IMR-90 (cell line): ENCODE data around the gene CCDC122. TPM values are rescaled to one million over a fixed set of nuclear protein-coding genes. Genes with fewer than 3 reads are reported as not detected.

Source experiments
- ATAC-seq: fragments of 200-7000 bp; cut with Tn5 transposase; 2 replicates; pipeline ENCODE4 v1.9.1; 2020; ENCODE audit warnings: low read depth, mild to moderate bottlenecking, moderate library complexity
- Bru-seq: library from RNA; stranded (reverse); fragments of 400-500 nt; gene quantifications from one replicate; lab custom pipeline; 2021; lab: Mats Ljungman, UMichigan
- BruChase-seq, 2 experiments: library from RNA; stranded (reverse); fragments of 400-500 nt; gene quantifications; one replicate each; lab custom pipeline; 2021; lab: Mats Ljungman, UMichigan
- BruUV-seq: library from RNA; stranded (reverse); fragments of 400-500 nt; replicated peaks from 2 replicates; lab custom pipeline; 2021; lab: Mats Ljungman, UMichigan
- CTCF ChIA-PET: fragments of 300-600 bp; formaldehyde crosslinking; extraction: SDS; loops from one replicate; lab custom pipeline; 2021; ENCODE audit warnings: antibody characterized with exemption; lab: Yijun Ruan, JAX
- POLR2A ChIA-PET: fragments of 300-600 bp; sonication (Branson Sonifier 250); formaldehyde crosslinking; loops from one replicate; lab custom pipeline; 2022; ENCODE audit warnings: antibody characterized with exemption; ENCODE audit not compliant: unreplicated experiment; lab: Charles Lee
- DNase-seq: peaks from one replicate; pipeline ENCODE4 v3.0.0; 2013
- H2AFZ ChIP-seq: replicated peaks from 2 replicates; pipeline ENCODE3; 2013; ENCODE audit warnings: low read length, mild to moderate bottlenecking; ENCODE audit not compliant: poor library complexity
- H2AK5ac ChIP-seq: 2 replicates; pipeline ENCODE4 v1.6.1; 2013; ENCODE audit warnings: low read depth, low read length, inconsistent platforms
- H2AK9ac ChIP-seq: replicated peaks from 2 replicates; pipeline ENCODE3; 2013; ENCODE audit warnings: mild to moderate bottlenecking, low read depth, low read length, moderate library complexity; ENCODE audit not compliant: poor library complexity
- H2BK120ac ChIP-seq: 2 replicates; pipeline ENCODE4 v1.6.1; 2013; ENCODE audit warnings: low read depth, low read length, inconsistent platforms
- H2BK15ac ChIP-seq: 3 replicates; pipeline ENCODE4 v1.6.1; 2013; ENCODE audit warnings: low read depth, low read length, inconsistent platforms
- H2BK20ac ChIP-seq: 2 replicates; pipeline ENCODE4 v1.6.1; 2013; ENCODE audit warnings: low read depth, mild to moderate bottlenecking, inconsistent platforms, low read length, moderate library complexity
- H2BK5ac ChIP-seq: 2 replicates; pipeline ENCODE4 v1.6.1; 2013; ENCODE audit warnings: mild to moderate bottlenecking, low read depth, low read length, inconsistent platforms; ENCODE audit not compliant: poor library complexity, severe bottlenecking
- H3K14ac ChIP-seq: replicated peaks from 2 replicates; pipeline ENCODE4 v1.6.1; 2013; ENCODE audit warnings: low read depth, low read length, inconsistent platforms
- H3K18ac ChIP-seq: 2 replicates; pipeline ENCODE4 v1.6.1; 2013; ENCODE audit warnings: low read depth, low read length, control low read depth
- H3K23ac ChIP-seq: 2 replicates; pipeline ENCODE4 v1.6.1; 2013; ENCODE audit warnings: low read depth, low read length, inconsistent platforms
- H3K27ac ChIP-seq: 2 replicates; pipeline ENCODE4 v1.5.1; 2013; ENCODE audit warnings: mild to moderate bottlenecking, control low read depth, low read length; ENCODE audit not compliant: insufficient read depth
- H3K27me3 ChIP-seq: 2 replicates; pipeline ENCODE4 v1.6.1; 2013; ENCODE audit warnings: low read length; ENCODE audit not compliant: control insufficient read depth, insufficient read depth
- H3K36me3 ChIP-seq: 2 replicates; pipeline ENCODE4 v1.6.1; 2013; ENCODE audit warnings: low read length, mixed read lengths; ENCODE audit not compliant: control insufficient read depth, insufficient read depth
- H3K4ac ChIP-seq: 2 replicates; pipeline ENCODE4 v1.6.1; 2013; ENCODE audit warnings: low read depth, low read length, inconsistent platforms
- H3K4me1 ChIP-seq: 2 replicates; pipeline ENCODE4 v1.6.1; 2013; ENCODE audit warnings: low read length, mixed read lengths; ENCODE audit not compliant: control insufficient read depth, insufficient read depth
- H3K4me2 ChIP-seq: 2 replicates; pipeline ENCODE4 v1.6.1; 2013; ENCODE audit warnings: low read depth, mild to moderate bottlenecking, control low read depth, low read length, moderate library complexity
- H3K4me3 ChIP-seq: 2 replicates; pipeline ENCODE4 v1.5.1; 2013; ENCODE audit warnings: low read depth, mild to moderate bottlenecking, control low read depth, low read length, moderate library complexity; ENCODE audit not compliant: insufficient read depth
- H3K56ac ChIP-seq: 2 replicates; pipeline ENCODE4 v1.6.1; 2013; ENCODE audit warnings: low read length, inconsistent platforms; ENCODE audit not compliant: insufficient read depth; ENCODE audit errors: extremely low read depth
- H3K79me1 ChIP-seq, 2 experiments: 2 replicates each; pipeline ENCODE4 v1.6.1; 2013; ENCODE audit warnings: low read length in 2 of 2, inconsistent platforms in 1 of 2, low read depth in 1 of 2
- H3K9ac ChIP-seq: 2 replicates; pipeline ENCODE4 v1.6.1; 2013; ENCODE audit warnings: low read depth, low read length, control low read depth
- H3K9me1 ChIP-seq: 2 replicates; pipeline ENCODE4 v1.6.1; 2013; ENCODE audit warnings: low read length, inconsistent platforms; ENCODE audit not compliant: insufficient read depth
- H3K9me3 ChIP-seq: 2 replicates; pipeline ENCODE4 v1.6.1; 2013; ENCODE audit warnings: low read length; ENCODE audit not compliant: control insufficient read depth, insufficient read depth
- H4K20me1 ChIP-seq: 2 replicates; pipeline ENCODE4 v1.6.1; 2013; ENCODE audit warnings: low read length, inconsistent platforms; ENCODE audit not compliant: insufficient read depth
- H4K5ac ChIP-seq: 2 replicates; pipeline ENCODE4 v1.6.1; 2013; ENCODE audit warnings: mild to moderate bottlenecking, low read depth, low read length, control low read depth
- H4K8ac ChIP-seq, 2 experiments: 2 replicates each; pipeline ENCODE4 v1.6.1; 2013; ENCODE audit warnings: low read depth in 2 of 2, low read length in 2 of 2, control low read depth in 1 of 2, inconsistent platforms in 1 of 2
- H4K91ac ChIP-seq: 2 replicates; pipeline ENCODE4 v1.6.1; 2013; ENCODE audit warnings: low read depth, low read length, inconsistent platforms; ENCODE audit not compliant: insufficient read depth
- BHLHE40 ChIP-seq: fragments of 150-350 bp; IDR thresholded peaks from 2 replicates; pipeline ENCODE4 v1.6.1; 2016; ENCODE audit warnings: mild to moderate bottlenecking, low read depth, low read length
- CEBPB ChIP-seq: IDR thresholded peaks from 2 replicates; pipeline ENCODE4 v1.6.1; 2012; ENCODE audit warnings: low read depth, low read length, improper control_type of control experiment
- CHD1 ChIP-seq: IDR thresholded peaks from 2 replicates; pipeline ENCODE4 v1.6.1; 2012; ENCODE audit warnings: low read depth, low read length, improper control_type of control experiment
- FOS ChIP-seq: fragments of 150-350 bp; IDR thresholded peaks from 2 replicates; pipeline ENCODE4 v1.6.1; 2016; ENCODE audit warnings: low read depth, low read length
- MAFK ChIP-seq: IDR thresholded peaks from 2 replicates; pipeline ENCODE4 v1.6.1; 2012; ENCODE audit warnings: low read depth, low read length, improper control_type of control experiment
- MAZ ChIP-seq: IDR thresholded peaks from 2 replicates; pipeline ENCODE4 v1.6.1; 2012; ENCODE audit warnings: low read depth, mild to moderate bottlenecking, low read length, improper control_type of control experiment, moderate library complexity, borderline replicate concordance
- MXI1 ChIP-seq: IDR thresholded peaks from 2 replicates; pipeline ENCODE4 v1.6.1; 2012; ENCODE audit warnings: low read depth, mild to moderate bottlenecking, low read length, moderate library complexity, borderline replicate concordance
- POLR2A ChIP-seq: IDR thresholded peaks from 2 replicates; pipeline ENCODE4 v1.6.1; 2012; ENCODE audit warnings: mild to moderate bottlenecking, low read depth, low read length
- RFX5 ChIP-seq: IDR thresholded peaks from 2 replicates; pipeline ENCODE4 v1.8.0; 2012; ENCODE audit warnings: low read depth, mild to moderate bottlenecking, low read length, moderate library complexity
- SMC3 ChIP-seq: fragments of 150-350 bp; IDR thresholded peaks from 2 replicates; pipeline ENCODE4 v1.6.1; 2016; ENCODE audit warnings: low read depth, mild to moderate bottlenecking, antibody characterized with exemption, low read length, moderate library complexity
- WGBS, 2 experiments: methylation state at CpG; one replicate each; pipeline versions ENCODE4 v1.1.5 to v1.1.7; 2013; ENCODE audit warnings: missing lambda C conversion rate in 2 of 2; ENCODE audit not compliant: insufficient read length in 1 of 2; ENCODE audit errors: extremely low coverage in 2 of 2; 5-methylcytosine and 5-hydroxymethylcytosine counted together
- dilution Hi-C: fragments of 300-500 bp; cut with HindIII; formaldehyde crosslinking; loops from one replicate; pipeline ENCODE4 v1.14.3; 2018; ENCODE audit warnings: low sequenced_read_pairs; ENCODE audit not compliant: unreplicated experiment
- in situ Hi-C: fragments of 300-500 bp; cut with MboI; formaldehyde crosslinking; loops from 3 replicates; pipeline ENCODE4 v1.14.3; 2019; ENCODE audit warnings: low sequenced_read_pairs, inconsistent platforms, mixed read lengths
- intact Hi-C: fragments of 100-400 bp; cut with micrococcal nuclease; formaldehyde crosslinking; loops from 2 replicates; pipeline ENCODE4 v1.10.0; 2022
- long read RNA-seq: library from polyadenylated mRNA; unstranded; transcript quantifications from one replicate; pipeline ENCODE4 v2.0.0, GENCODE V29; 2021; ENCODE audit not compliant: unreplicated experiment
- polyA plus RNA-seq, 3 experiments: library from polyadenylated mRNA; depleted of rRNA; stranded (reverse); fragments of >200 nt; gene quantifications; 2 replicates each; pipeline ENCODE4 v1.2.3, GENCODE V29; 2012; ENCODE audit warnings: low replicate concordance in 1 of 3
- total RNA-seq: library from RNA; depleted of rRNA; stranded (reverse); fragments of >200 nt; gene quantifications from 2 replicates; pipeline ENCODE4 v1.2.3, GENCODE V29; 2012; rRNA removed

CCDC122 gene
- 0.72 and 1.9 TPM in 2 replicates for total RNA-seq
- polyA plus RNA-seq (2012; rRNA removed): 0.27 and 0.70 TPM in 2 replicates
- 0.12 and 0.21 TPM in 2 replicates for polyA plus RNA-seq (2012; cell fraction: cytosol; rRNA removed)
- polyA plus RNA-seq (2012; cell fraction: nucleus; rRNA removed; ENCODE audit: low replicate concordance): 0.14 and 1.9 TPM in 2 replicates
- percentile 62 among the genes with signal in this experiment for Bru-seq, nascent RNA
- percentile 68 among the genes with signal in this experiment for BruChase-seq, experiment 1, labeled RNA remaining after a 6-hour chase
- BruChase-seq, experiment 2, labeled RNA remaining after a 2-hour chase: percentile 75 among the genes with signal in this experiment
- long read RNA-seq, partial matches to known transcripts: 0 of 1 reads
- long read RNA-seq, other reads (novel, unspliced or antisense): 1 of 1 reads

DNA sequence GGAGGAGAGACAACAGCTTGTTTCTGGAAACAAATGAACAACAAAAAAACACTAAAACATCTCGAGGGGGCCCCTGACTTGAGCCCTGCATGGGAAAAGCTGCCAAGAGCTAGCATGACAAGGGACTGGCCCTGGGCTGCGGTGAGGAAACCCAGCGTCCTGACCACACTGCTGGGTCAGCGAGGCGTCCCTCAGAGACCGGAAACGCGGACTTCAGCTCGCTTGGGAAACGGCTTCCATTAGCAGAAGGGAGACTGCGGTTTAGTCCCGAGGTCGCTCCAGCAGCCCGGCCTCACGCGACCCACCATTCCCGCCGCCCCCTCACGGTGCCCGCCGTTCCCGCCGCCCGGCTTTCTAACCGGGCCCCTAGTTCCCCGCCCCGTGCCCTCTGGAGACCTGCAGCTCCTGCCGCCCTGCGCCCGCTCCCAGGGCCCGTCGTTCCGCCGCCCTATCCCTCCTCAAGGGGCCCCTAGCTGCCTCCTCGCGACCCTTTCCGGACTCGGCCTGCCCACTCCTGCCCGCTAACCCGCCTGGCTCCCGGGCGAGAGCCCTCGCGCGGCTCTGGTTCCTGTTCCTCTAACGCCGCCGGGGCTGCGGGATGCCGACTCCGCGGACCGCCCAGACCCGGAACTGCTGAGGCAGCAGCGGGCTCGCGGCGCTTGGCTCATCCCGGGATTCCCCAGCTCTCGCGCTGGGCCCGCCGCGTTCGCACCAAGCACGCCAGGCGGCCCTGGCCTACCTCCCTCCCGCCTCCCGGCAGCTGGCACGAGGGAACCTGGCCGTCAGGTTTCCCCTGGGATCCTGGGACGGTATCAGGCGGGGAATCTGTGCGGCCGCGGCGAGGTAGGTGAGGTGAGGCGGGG is at the start of gene CCDC122:
TSS of gene CCDC122 (minus strand) at position 849 of the 863 bp plus-strand sequence. CDS start 10,364 bp downstream, outside the sequence.
- Histone ChIP-seq H4K91ac (peak within 1 kb of the TSS; percentile 94), H3K56ac (peak within 1 kb of the TSS; percentile 53; the same call in 1 of the 2 replicates), H2BK120ac (peak within 1 kb of the TSS; percentile 91), H4K20me1 (no peaks in the 10 kb centered on the region), H2BK5ac (peak within 1 kb of the TSS; percentile 91), H2AFZ (peak within 1 kb of the TSS; percentile 98), H3K9me3 (no peaks in the 10 kb centered on the region), H2AK5ac (peak within 1 kb of the TSS; percentile 83), H2BK15ac (0 out of 3 replicates have a peak within 1 kb of the TSS, but pooled peaks have one; percentile 74), H3K18ac (peak within 1 kb of the TSS; percentile 82), H3K27ac (peak within 1 kb of the TSS; percentile 86), H3K9me1 (peaks cover 6% of the 10 kb centered on the region), H3K4me2 (peak within 1 kb of the TSS; percentile 99), H3K36me3 (no peaks in the 10 kb centered on the region), H2AK9ac (peak within 1 kb of the TSS; percentile 89), H4K5ac (peak within 1 kb of the TSS; percentile 94), H2BK20ac (peak within 1 kb of the TSS; percentile 69), H3K4ac (peak within 1 kb of the TSS; percentile 98), H4K8ac (peak within 1 kb of the TSS; percentile 11 to 94), H3K14ac (peak within 1 kb of the TSS; percentile 95), H3K4me3 (peak within 1 kb of the TSS; percentile 81), H3K79me1 (peaks cover 0 to 16% of the 10 kb centered on the region in 2 experiments; a peak in 3 of 4 replicates), H3K23ac (peak within 1 kb of the TSS; percentile 96), H3K4me1 (peaks cover 12% of the 10 kb centered on the region), H3K9ac (peak within 1 kb of the TSS; percentile 84), H3K27me3 (no peaks in the 10 kb centered on the region)
- dilution Hi-C loops (no loop called here), intact Hi-C loops (loop anchor here (5.0 to 10.0 kb wide), 6 partner anchors 92 to 1214 kb away; partner anchors contain the start of gene ENOX1), in situ Hi-C loops (loop anchor here (10.0 kb wide), 1 partner anchor 794 kb away; no protein-coding TSS in a partner anchor)
- ChIA-PET CTCF (interaction anchor here (0.6 to 1.1 kb wide), 3 partner anchors 89 to 692 kb away, joined by 3 read pairs; no protein-coding TSS in a partner anchor), POLR2A (interaction anchor here (0.5 to 0.6 kb wide), 3 partner anchors 572 to 1536 kb away, joined by 3 to 4 read pairs (median 4); no protein-coding TSS in a partner anchor)
- WGBS, 2 experiments: 1% methylated on average over 28 of the region's 78 CpGs; no CpG with 5 or more reads in 1 of the 2 experiments
- TF ChIP-seq RFX5 (no peak), FOS (no peak), CEBPB (peak; percentile 74), SMC3 (no peak), MXI1 (peak; percentile 21; the same call in 1 of the 2 replicates), BHLHE40 (peak; percentile 88), MAZ (peak; percentile 55; the same call in 1 of the 2 replicates), MAFK (peak; percentile 91), CHD1 (no peak), POLR2A (peak; percentile 90)
- BruUV-seq: no TSS peak
- DNase-seq: peak; percentile 84
- ATAC-seq: peak; percentile 88
